Activated naive CD4-positive, alpha-beta T cell treated with anti-CD3 and anti-CD28 coated beads, Interleukin-2, amount 50 U/mL, for 72 hours (primary cell): ENCODE results near the gene DDX39A. TPM values are rescaled to one million over a fixed set of nuclear protein-coding genes. Genes with fewer than 3 reads are reported as not detected.
A peak's percentile ranks its signal among the peaks of the same experiment; 100 is the strongest.

ENCODE experiments used
- ATAC-seq, 2 donors: fragments of 150-1000 bp; cut with Tn5 transposase; 2 replicates each; pipeline ENCODE4 v1.10.0; 2021; ENCODE audit warnings: mild to moderate bottlenecking in 2 of 2, moderate library complexity in 2 of 2
- DNase-seq, 2 donors: peaks; one replicate each; pipeline ENCODE4 v3.0.0; 2021 to 2022; ENCODE audit warnings: low spot score in 2 of 2
- H3K27ac Mint-ChIP-seq, 2 donors: one replicate each; pipeline ENCODE4 v1.8.0; 2022; ENCODE audit warnings: mild to moderate bottlenecking in 2 of 2, mixed read lengths in 2 of 2
- H3K36me3 Mint-ChIP-seq, 2 donors: one replicate each; pipeline ENCODE4 v1.8.0; 2022; ENCODE audit warnings: mixed read lengths in 2 of 2
- H3K9me3 Mint-ChIP-seq, 2 donors: one replicate each; pipeline ENCODE4 v1.8.0; 2022; ENCODE audit warnings: mixed read lengths in 2 of 2
- total RNA-seq, 2 donors: library from RNA; stranded (reverse); gene quantifications; one replicate each; pipeline ENCODE4 v1.2.3, GENCODE V29; 2022

The DDX39A gene
- total RNA-seq, 2 donors from 2014 or later: 208 to 217 TPM

- DNase-seq: no peak
- H3K36me3 Mint-ChIP-seq: peaks cover 27 to 40% of the 10 kb centered on the region in 2 donors
- no peaks in the 10 kb centered on the region for H3K9me3 Mint-ChIP-seq
- ATAC-seq: no peak
- H3K27ac Mint-ChIP-seq: peak overlapping the region; percentile 92 to 93
Observed at GRCh38 chr19:14412996-14413692, 6.0 kb downstream of the DDX39A start.

DNA sequence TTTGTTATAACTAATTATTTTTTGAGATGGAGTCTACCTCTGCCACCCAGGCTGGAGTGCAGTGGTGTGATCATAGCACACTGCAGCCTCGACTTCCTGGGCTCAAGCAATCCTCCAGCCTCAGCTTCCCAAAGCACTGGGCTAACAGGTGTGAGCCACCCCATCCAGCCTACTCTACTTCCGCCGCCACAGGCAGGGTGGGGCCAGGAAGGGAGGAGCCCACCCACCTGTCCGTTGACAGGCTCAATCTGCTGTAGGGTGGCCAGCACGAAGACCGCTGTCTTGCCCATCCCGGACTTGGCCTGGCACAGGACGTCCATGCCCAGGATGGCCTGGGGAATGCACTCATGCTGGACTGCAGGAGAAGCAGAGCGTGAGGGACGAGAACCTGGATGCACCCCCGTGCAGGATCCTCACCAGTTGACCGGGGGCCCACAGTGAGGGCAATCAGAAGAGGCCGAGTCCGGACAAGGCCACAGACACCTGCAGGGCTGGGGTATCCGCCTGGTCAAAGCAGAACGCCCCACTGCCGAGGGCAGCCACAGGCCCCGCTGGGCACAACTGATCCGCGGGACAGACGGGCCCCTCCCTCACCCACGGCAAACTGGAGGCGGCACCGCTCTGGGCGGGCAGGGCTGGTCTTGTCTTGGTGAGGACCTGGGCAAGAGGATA lies 6.7 kb downstream of the DDX39A start:
- no peak for ATAC-seq
- peaks cover 24 to 40% of the 10 kb centered on the region in 2 donors for H3K36me3 Mint-ChIP-seq
- H3K9me3 Mint-ChIP-seq: no peaks in the 10 kb centered on the region
- DNase-seq: no peak
- peak overlapping the region; percentile 81 to 92 for H3K27ac Mint-ChIP-seq

GRCh38 chr19:14411938-14412245 lies 7.2 kb downstream of the DDX39A start:
- Mint-ChIP-seq H3K36me3 (peaks cover 25 to 42% of the 10 kb centered on the region in 2 donors), H3K27ac (peak overlapping the region; percentile 92 to 93), H3K9me3 (no peaks in the 10 kb centered on the region)
- DNase-seq (no peak), ATAC-seq (no peak)

DNA sequence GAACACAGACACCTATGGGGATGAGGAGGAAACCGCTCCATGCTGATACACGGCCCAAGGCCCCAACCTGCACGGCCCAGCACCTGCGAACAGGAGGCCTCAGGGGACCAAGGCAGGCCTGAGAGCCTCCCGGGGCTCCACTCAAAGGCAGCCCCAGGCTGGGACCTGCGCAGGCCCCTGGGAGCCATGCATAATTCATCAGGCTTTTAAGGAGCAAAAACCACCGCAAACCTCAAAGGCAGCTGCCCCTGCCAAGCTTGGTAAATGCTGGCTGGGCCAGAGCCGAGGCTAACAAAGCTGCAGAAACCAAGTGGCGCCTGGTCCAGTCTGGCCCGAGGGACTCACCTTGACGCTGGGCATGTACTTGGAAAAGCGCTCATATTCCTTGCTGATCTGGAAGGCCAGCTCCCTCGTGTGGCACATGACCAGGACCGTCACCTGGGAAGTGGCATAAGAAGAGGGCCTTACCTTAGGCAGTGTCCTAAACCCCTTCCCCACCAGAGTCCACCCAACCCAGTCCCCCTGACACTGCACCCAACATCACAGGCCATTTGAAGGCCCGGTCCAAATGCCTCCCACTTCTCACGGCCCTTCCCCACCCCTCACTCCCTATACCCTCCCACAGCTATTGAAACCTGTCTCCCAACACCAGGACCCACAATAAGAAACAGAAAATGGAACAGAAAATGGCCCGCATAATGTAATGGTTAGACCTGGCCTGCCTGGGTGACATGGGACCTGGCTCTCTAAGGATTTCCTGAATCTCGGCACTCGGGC lies 7.8 kb downstream of the DDX39A start:
- H3K36me3 Mint-ChIP-seq: peaks cover 25 to 42% of the 10 kb centered on the region in 2 donors
- ATAC-seq: peak in 1 of 2 donors; percentile 3
- H3K27ac Mint-ChIP-seq: peak overlapping the region; percentile 92 to 93
- DNase-seq: no peak
- no peaks in the 10 kb centered on the region for H3K9me3 Mint-ChIP-seq

- no peaks in the 10 kb centered on the region for H3K9me3 Mint-ChIP-seq
- no peak for DNase-seq
- ATAC-seq: peak in 1 of 2 donors; percentile 9
- peaks cover 26 to 42% of the 10 kb centered on the region in 2 donors for H3K36me3 Mint-ChIP-seq
- H3K27ac Mint-ChIP-seq: peak overlapping the region; percentile 92 to 93
Observed at GRCh38 chr19:14410091-14411051, 8.8 kb downstream of the DDX39A start.

GRCh38 chr19:14409146-14410023 lies 9.8 kb downstream of the DDX39A start:
- no peaks in the 10 kb centered on the region for H3K9me3 Mint-ChIP-seq
- peak overlapping the region; percentile 92 to 97 for H3K27ac Mint-ChIP-seq
- ATAC-seq: peak in 1 of 2 donors; percentile 4
- peaks cover 33 to 45% of the 10 kb centered on the region in 2 donors for H3K36me3 Mint-ChIP-seq
- no peak for DNase-seq

- Mint-ChIP-seq H3K9me3 (no peaks in the 10 kb centered on the region), H3K27ac (peak overlapping the region; percentile 92 to 97), H3K36me3 (peaks cover 40 to 47% of the 10 kb centered on the region in 2 donors)
- ATAC-seq (no peak), DNase-seq (no peak)
Observed at GRCh38 chr19:14408491-14409145, 10.5 kb downstream of the DDX39A start.

DNA sequence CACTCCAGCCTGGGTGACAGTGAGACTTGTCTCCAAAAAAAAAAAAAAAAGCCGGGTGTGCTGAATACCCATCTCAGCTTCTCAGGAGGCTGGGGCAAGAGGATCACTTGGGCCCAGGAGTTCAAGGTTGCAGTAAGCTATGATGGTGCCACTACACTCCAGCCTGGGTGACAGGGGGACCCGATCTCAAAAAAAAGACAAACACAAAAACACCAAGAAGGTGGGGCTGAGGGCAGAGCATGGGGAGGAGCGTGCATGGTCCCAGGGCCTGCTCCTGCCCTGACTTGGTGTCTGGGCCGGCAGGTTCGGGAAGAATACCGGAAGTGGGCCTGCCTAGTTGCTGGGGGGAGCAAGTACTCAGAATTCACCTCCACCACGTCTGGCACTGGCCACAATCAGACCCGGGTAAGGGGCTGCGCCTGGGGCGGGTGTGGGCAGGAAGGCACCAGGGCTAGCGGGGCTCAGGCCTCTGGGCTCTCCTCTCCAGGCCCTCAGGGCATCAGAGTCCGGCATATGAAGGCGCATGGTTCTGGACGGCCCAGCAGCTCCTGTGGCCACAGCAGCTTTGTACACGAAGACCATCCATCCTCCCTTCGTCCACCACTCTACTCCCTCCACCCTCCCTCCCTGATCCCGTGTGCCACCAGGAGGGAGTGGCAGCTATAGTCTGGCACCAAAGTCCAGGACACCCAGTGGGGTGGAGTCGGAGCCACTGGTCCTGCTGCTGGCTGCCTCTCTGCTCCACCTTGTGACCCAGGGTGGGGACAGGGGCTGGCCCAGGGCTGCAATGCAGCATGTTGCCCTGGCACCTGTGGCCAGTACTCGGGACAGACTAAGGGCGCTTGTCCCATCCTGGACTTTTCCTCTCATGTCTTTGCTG lies 11.3 kb downstream of the DDX39A start:
- Mint-ChIP-seq H3K27ac (peak overlapping the region; percentile 92 to 97), H3K9me3 (no peaks in the 10 kb centered on the region), H3K36me3 (peaks cover 40 to 43% of the 10 kb centered on the region in 2 donors)
- ATAC-seq (peak in 1 of 2 donors; percentile 6), DNase-seq (no peak)

DNA sequence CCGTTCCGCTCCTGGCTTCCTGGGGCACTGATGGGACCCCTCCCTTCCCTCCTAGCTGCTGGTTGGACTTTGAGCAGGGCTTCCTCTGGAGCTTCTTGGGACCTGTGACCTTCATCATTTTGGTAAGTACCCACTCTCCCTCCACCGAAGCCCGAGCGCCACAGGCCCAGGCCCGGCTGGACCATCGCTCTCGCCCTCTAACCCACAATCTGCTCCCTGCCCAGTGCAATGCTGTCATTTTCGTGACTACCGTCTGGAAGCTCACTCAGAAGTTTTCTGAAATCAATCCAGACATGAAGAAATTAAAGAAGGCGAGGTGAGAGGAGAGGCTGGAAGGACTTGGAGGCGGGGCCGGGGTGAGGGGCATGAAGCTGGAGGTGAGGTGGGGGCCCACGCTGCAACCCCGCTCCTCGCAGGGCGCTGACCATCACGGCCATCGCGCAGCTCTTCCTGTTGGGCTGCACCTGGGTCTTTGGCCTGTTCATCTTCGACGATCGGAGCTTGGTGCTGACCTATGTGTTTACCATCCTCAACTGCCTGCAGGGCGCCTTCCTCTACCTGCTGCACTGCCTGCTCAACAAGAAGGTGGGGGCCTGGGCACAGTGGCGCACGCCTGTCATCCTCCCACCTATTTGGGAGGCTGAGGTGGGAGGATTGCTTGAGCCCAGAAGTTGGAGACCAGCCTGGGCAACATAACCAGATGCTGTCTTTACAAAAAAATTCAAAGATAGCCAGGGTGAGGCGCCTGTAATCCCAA lies 12.3 kb downstream of the DDX39A start:
- DNase-seq (no peak), ATAC-seq (no peak)
- peaks cover 40 to 49% of the 10 kb centered on the region in 2 donors for H3K36me3 Mint-ChIP-seq
- peak overlapping the region; percentile 92 to 95 for H3K27ac Mint-ChIP-seq
- no peaks in the 10 kb centered on the region for H3K9me3 Mint-ChIP-seq

DNA sequence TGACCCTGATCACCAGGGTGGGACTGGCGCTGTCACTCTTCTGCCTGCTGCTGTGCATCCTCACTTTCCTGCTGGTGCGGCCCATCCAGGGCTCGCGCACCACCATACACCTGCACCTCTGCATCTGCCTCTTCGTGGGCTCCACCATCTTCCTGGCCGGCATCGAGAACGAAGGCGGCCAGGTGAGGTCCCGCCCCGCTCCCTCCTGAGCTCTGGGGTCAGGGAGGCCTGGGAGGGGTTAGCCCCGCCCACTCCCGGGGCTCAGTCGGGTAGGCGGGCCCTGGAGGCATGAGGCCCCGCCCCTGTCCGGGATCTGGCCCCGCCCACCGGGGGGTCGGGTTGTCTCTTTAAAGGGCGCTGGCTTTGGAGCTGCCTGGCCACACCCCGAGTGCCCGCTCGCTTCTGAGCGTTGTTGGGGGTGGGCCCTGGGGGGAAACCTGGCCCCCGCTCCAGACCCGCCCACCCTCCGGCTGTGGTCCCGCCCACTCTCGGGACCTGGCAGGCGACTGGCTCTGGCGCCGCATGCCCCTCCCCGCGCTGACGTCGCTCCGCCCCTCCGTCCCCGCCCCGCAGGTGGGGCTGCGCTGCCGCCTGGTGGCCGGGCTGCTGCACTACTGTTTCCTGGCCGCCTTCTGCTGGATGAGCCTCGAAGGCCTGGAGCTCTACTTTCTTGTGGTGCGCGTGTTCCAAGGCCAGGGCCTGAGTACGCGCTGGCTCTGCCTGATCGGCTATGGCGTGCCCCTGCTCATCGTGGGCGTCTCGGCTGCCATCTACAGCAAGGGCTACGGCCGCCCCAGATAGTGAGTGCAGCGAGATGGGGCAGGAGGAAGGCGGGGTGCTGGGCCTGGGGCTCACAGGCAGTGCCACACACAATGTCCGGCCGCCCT lies 13.1 kb downstream of the DDX39A start:
- peak; percentile 43 to 71 for ATAC-seq
- Mint-ChIP-seq H3K9me3 (no peaks in the 10 kb centered on the region), H3K27ac (peak overlapping the region; percentile 92 to 95), H3K36me3 (peaks cover 43 to 55% of the 10 kb centered on the region in 2 donors)
- peak; percentile 86 to 98 for DNase-seq

DNA sequence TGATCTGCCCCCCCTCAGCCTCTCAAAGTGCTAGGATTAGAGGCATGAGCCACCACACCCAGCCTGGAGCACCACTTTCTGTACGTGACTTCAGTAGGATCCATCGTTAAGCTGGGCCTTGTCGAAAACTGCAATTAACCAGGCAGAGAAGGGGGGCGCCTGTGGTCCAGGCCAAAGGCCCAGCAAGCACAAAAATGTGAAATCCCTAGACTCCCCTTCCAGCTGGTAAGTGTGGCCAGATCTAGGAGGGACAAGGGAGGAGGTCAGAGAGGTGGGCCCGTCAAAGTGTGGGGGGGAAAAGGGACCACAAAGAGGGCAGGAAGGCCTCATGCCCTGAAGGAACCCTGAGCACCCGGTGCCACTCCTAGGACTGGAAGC lies 13.8 kb downstream of the DDX39A start:
- Mint-ChIP-seq H3K36me3 (peaks cover 42 to 56% of the 10 kb centered on the region in 2 donors), H3K27ac (peak overlapping the region; percentile 44 to 92), H3K9me3 (no peaks in the 10 kb centered on the region)
- no peak for ATAC-seq
- no peak for DNase-seq

DNA sequence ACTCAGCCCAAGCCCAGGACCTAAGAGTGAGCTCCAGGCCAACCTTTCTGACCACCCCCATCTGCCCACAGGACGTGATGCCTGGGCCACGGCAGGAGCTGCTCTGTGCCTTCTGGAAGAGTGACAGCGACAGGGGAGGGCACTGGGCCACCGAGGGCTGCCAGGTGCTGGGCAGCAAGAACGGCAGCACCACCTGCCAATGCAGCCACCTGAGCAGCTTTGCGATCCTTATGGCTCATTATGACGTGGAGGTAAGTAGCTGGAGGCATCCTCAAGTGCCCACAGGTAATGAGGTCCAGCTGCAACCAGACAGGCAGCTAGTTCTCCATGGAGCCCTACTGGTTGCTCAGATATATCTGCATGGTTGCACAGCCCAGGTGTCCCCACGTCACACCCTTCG lies 14.8 kb downstream of the DDX39A start:
- ATAC-seq: no peak

More for the DNA sequence above, 14.8 kb downstream of the DDX39A start:
- no peaks in the 10 kb centered on the region for H3K9me3 Mint-ChIP-seq
- H3K27ac Mint-ChIP-seq: peak overlapping the region; percentile 13 to 92
- H3K36me3 Mint-ChIP-seq: peaks cover 42 to 56% of the 10 kb centered on the region in 2 donors
- no peak for DNase-seq
